ENCODE results near the gene TMEM178B. TPM values are rescaled to one million over a fixed set of nuclear protein-coding genes. Genes with fewer than 3 reads are reported as not detected.

Gene TMEM178B
- polyA plus RNA-seq, 1 donor from 2014 or later = 40.7 TPM

DNA sequence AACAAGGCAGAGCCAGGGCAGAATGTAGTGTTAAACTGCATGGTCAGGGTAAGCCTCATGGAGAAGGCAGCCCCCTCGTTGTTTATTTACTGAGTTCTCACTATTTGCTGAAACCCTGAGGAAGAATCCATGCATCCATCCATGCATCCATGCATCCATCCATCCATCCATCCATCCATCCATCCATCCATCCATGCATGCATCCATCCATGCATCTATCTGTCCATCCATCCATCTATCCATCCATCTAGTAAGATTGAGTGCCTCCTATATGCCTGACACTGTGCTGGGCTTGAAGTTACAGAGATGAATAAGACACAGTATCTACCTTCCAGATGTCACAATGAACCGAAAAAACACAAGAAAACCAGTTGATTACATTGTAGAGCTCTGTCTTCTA lies 275.9 kb downstream of the TMEM178B start:
- Histone ChIP-seq H3K9ac (ENCODE audit: low read length) (peak overlapping the region; percentile 47), H3K4me3 (ENCODE audit: low read length) (peak overlapping the region; percentile 46), H3F3A (ENCODE audit: insufficient read depth, low read length, poor library complexity, severe bottlenecking) (peaks cover 3% of the 10 kb centered on the region), H3K9me2 (ENCODE audit: insufficient read depth, low read length) (no peaks in the 10 kb centered on the region), H3K27me3 (ENCODE audit: insufficient read depth, low read depth, low read length) (no peaks in the 10 kb centered on the region), H3K4me2 (ENCODE audit: low read length) (peak overlapping the region; percentile 54), H3K36me3 (ENCODE audit: insufficient read depth, low read length) (no peaks in the 10 kb centered on the region), H4K20me1 (ENCODE audit: insufficient read depth) (no peaks in the 10 kb centered on the region), H3K79me2 (replicated peaks; ENCODE audit: insufficient read depth, low read length) (peaks cover 8% of the 10 kb centered on the region), H3K27ac (ENCODE audit: low read length) (peak overlapping the region; percentile 90), H3K9me3 (ENCODE audit: low read length) (no peaks in the 10 kb centered on the region), H2AFZ (ENCODE audit: low read depth, low read length) (no peak overlapping the region)
- TF ChIP-seq EZH2 (IDR thresholded peaks at IDR 0.05; ENCODE audit: borderline replicate concordance, insufficient read depth, low read length, poor library complexity, severe bottlenecking) (no peak), RAD21 (conservative IDR thresholded peaks at IDR 0.05) (no peak), EP300 (conservative IDR thresholded peaks at IDR 0.05; ENCODE audit: poor library complexity, severe bottlenecking) (no peak), MXI1 (conservative IDR thresholded peaks at IDR 0.05; ENCODE audit: poor library complexity, severe bottlenecking) (no peak), SMC3 (conservative IDR thresholded peaks at IDR 0.05; ENCODE audit: poor library complexity) (no peak)
- TF ChIP-seq, protein P1, sequence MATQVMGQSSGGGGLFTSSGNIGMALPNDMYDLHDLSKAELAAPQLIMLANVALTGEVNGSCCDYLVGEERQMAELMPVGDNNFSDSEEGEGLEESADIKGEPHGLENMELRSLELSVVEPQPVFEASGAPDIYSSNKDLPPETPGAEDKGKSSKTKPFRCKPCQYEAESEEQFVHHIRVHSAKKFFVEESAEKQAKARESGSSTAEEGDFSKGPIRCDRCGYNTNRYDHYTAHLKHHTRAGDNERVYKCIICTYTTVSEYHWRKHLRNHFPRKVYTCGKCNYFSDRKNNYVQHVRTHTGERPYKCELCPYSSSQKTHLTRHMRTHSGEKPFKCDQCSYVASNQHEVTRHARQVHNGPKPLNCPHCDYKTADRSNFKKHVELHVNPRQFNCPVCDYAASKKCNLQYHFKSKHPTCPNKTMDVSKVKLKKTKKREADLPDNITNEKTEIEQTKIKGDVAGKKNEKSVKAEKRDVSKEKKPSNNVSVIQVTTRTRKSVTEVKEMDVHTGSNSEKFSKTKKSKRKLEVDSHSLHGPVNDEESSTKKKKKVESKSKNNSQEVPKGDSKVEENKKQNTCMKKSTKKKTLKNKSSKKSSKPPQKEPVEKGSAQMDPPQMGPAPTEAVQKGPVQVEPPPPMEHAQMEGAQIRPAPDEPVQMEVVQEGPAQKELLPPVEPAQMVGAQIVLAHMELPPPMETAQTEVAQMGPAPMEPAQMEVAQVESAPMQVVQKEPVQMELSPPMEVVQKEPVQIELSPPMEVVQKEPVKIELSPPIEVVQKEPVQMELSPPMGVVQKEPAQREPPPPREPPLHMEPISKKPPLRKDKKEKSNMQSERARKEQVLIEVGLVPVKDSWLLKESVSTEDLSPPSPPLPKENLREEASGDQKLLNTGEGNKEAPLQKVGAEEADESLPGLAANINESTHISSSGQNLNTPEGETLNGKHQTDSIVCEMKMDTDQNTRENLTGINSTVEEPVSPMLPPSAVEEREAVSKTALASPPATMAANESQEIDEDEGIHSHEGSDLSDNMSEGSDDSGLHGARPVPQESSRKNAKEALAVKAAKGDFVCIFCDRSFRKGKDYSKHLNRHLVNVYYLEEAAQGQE (IDR thresholded peaks at IDR 0.05; ENCODE audit: borderline replicate concordance) = no peak
- TF ChIP-seq, protein P2, sequence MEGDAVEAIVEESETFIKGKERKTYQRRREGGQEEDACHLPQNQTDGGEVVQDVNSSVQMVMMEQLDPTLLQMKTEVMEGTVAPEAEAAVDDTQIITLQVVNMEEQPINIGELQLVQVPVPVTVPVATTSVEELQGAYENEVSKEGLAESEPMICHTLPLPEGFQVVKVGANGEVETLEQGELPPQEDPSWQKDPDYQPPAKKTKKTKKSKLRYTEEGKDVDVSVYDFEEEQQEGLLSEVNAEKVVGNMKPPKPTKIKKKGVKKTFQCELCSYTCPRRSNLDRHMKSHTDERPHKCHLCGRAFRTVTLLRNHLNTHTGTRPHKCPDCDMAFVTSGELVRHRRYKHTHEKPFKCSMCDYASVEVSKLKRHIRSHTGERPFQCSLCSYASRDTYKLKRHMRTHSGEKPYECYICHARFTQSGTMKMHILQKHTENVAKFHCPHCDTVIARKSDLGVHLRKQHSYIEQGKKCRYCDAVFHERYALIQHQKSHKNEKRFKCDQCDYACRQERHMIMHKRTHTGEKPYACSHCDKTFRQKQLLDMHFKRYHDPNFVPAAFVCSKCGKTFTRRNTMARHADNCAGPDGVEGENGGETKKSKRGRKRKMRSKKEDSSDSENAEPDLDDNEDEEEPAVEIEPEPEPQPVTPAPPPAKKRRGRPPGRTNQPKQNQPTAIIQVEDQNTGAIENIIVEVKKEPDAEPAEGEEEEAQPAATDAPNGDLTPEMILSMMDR (IDR thresholded peaks at IDR 0.05; ENCODE audit: poor library complexity, severe bottlenecking) = no peak

DNA sequence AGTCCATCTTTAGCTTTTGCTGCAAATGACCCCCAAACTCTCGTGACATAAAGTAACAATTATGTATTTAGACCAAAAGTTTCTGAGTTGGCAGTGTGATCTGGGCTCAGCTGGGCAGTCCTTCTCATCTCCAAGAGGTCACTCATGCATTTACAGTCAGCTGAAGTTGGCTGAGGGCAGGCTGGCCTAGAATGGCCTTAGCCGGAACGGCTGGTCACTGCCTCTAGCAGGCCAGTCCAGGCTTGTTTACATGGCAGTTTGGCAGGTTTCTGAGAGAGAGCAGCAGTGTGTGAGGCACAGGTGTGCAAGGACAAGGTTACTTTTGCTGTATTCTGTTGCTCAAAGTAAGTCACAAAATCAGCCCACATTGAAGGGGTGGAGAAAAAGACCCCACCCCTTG lies 277.3 kb downstream of the TMEM178B start:
- Histone ChIP-seq H3K9me3 (ENCODE audit: low read length) (no peaks in the 10 kb centered on the region), H3K27ac (ENCODE audit: low read length) (peak overlapping the region; percentile 90), H3K27me3 (ENCODE audit: insufficient read depth, low read depth, low read length) (no peaks in the 10 kb centered on the region), H4K20me1 (ENCODE audit: insufficient read depth) (no peaks in the 10 kb centered on the region), H3K9me2 (ENCODE audit: insufficient read depth, low read length) (no peaks in the 10 kb centered on the region), H3F3A (ENCODE audit: insufficient read depth, low read length, poor library complexity, severe bottlenecking) (peaks cover 3% of the 10 kb centered on the region), H2AFZ (ENCODE audit: low read depth, low read length) (no peak overlapping the region), H3K9ac (ENCODE audit: low read length) (no peak overlapping the region), H3K36me3 (ENCODE audit: insufficient read depth, low read length) (no peaks in the 10 kb centered on the region), H3K4me2 (ENCODE audit: low read length) (no peak overlapping the region), H3K4me3 (ENCODE audit: low read length) (no peak overlapping the region), H3K79me2 (replicated peaks; ENCODE audit: insufficient read depth, low read length) (peaks cover 12% of the 10 kb centered on the region)
- TF ChIP-seq TAF1 (IDR thresholded peaks at IDR 0.05; ENCODE audit: low read depth) (no peak), SMC3 (conservative IDR thresholded peaks at IDR 0.05; ENCODE audit: poor library complexity) (no peak), EP300 (conservative IDR thresholded peaks at IDR 0.05; ENCODE audit: poor library complexity, severe bottlenecking) (no peak), MXI1 (conservative IDR thresholded peaks at IDR 0.05; ENCODE audit: poor library complexity, severe bottlenecking) (no peak), POLR2AphosphoS5 (IDR thresholded peaks at IDR 0.05) (no peak), RAD21 (conservative IDR thresholded peaks at IDR 0.05) (no peak), EZH2 (IDR thresholded peaks at IDR 0.05; ENCODE audit: borderline replicate concordance, insufficient read depth, low read length, poor library complexity, severe bottlenecking) (no peak)
- TF ChIP-seq, protein P1 (IDR thresholded peaks at IDR 0.05; ENCODE audit: borderline replicate concordance) = no peak
- TF ChIP-seq, protein P2 (IDR thresholded peaks at IDR 0.05; ENCODE audit: poor library complexity, severe bottlenecking) = no peak

Measured in neural cell (in vitro differentiated cells).